NCI-H345 treated with DMSO at 0.1 percent for 48 hours (cell line): ENCODE measurements around the gene CELF6.

Experiments used
- DNase-seq: peaks from one replicate; lab custom pipeline; 2025; ENCODE audit not compliant: unreplicated experiment; lab: John Stamatoyannopoulos, UW

The CELF6 gene

DNA sequence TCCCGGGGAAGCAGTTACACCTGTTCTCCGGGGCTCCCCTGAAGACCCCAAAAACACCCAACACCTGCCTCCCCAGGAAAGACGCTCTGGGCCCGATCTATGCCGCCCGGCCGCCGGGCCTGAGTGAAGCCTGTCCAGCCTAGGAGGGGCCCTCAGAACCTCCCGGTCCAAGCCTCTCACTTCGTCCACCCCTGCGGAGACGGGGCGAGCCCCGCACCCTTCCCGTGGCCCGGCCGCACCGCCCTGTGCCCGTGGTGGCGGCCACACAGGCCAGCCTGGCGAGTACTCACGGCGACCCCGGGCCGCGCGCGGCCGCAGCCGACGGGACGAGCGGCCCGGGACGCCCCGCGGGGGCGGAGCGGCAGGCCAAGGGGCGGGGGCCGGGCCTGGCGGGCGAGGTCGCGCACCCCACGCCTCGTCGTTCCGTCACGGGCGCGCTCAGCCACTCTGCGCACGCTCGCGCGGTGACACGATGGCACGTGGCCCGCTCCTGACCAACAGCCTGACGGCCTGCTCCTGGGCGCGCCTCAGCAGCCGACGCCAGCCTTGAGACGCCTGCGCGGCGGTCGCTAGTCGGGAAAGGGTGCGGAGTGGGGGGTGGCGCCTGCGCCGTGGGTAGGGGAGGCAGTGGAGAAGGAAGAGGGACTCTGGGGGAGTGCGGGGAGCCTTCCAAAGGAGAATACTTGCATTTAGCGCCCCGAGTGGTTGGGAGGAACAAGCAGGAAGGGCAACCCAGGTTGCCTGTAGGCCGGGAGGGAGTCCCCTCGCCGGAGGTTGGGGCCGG lies 47.6 kb downstream of the CELF6 start, which contains the start of gene PARP6:
Gene PARP6, minus strand, starts transcription at position 342 of the 784 bp plus-strand sequence. CDS start 5,077 bp downstream, outside the sequence.
- DNase-seq, result peak; percentile 85

DNA sequence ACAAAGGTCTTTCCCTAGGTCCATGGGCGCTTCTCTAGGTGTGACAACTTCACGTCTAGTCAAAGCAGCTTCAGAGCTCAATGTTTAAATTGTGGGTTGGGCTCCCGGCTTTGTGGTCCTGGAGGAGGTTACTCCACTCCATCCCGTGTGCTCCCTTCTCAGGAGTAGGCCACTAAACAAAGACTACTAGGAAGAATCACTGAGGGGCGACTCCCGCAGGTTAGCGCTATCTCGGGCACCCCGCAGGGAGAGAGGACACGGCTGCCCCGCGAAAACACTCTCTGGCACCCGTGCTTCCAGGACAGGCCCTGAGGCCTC lies 48.1 kb downstream of the CELF6 start:
- no peak for DNase-seq

GRCh38 chr15:72271221-72271620 lies 48.7 kb downstream of the CELF6 start:
- no peak for DNase-seq

- DNase-seq, result no peak
These were observed 50.2 kb downstream of the CELF6 start for GRCh38 chr15:72269739-72270138.

- DNase-seq, result no peak
These were observed 54.9 kb downstream of the CELF6 start for GRCh38 chr15:72265031-72265430.

DNA sequence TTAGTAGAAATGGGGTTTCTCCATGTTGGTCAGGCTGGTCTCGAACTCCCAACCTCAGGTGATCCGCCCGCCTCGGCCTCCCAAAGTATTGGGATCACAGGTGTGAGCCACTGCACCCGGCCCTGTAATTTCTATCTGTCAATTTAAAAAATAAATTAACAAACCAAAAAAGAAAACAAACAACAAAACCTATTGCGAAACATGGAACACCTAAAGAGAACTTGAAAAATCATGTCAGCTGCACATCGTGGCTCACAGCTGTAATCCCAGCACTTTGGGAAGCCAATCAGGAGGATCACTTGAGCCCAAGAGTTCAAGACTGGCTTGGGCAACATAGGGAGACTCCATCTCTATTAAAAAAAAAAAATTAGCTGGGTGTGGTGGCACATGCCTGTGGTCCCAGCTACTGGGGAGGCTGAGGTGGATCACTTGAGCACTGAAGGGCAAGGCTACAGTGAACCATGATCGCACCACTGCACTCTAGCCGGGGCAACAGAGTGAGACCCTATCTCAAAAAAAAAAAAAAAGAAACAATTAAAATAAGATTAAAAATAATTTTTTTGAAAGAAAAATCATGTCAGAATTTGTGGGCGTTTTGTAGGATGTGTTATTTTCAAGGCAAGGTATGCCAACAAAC lies 67.2 kb downstream of the CELF6 start:
- no peak for DNase-seq

DNA sequence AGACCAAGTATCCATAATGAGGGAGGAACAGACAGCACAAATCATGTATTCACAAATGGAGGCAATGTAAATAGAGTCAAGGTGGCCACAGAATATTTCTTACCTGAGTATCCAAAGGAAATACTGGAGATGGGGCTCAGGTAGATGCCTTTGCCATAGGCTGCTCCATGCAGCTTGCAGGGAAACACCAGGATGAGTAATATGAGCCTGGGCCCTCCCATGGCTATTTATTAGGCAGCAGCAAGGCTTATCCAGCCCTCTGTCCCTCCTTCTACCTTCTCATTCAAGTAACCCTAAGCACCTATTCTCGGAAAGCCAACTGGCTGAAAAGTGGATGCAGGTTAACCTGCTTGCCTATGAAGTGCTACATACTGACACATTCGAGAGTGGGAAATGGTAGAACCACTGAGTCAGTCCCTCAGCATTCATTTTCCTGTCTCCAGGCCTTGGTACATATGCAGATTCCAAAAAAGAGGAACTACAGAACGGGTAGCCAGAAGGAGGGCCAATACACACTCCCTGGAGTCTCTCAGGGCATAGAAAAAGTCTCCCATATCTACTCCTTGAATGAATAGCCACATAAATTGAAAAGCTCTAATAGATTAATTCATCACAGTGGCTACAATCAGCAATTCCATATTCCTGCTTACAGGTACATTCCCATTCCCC lies 70.7 kb downstream of the CELF6 start:
- DNase-seq, result no peak

- no peak for DNase-seq
These were observed 71.4 kb downstream of the CELF6 start for GRCh38 chr15:72248514-72248913.

DNA sequence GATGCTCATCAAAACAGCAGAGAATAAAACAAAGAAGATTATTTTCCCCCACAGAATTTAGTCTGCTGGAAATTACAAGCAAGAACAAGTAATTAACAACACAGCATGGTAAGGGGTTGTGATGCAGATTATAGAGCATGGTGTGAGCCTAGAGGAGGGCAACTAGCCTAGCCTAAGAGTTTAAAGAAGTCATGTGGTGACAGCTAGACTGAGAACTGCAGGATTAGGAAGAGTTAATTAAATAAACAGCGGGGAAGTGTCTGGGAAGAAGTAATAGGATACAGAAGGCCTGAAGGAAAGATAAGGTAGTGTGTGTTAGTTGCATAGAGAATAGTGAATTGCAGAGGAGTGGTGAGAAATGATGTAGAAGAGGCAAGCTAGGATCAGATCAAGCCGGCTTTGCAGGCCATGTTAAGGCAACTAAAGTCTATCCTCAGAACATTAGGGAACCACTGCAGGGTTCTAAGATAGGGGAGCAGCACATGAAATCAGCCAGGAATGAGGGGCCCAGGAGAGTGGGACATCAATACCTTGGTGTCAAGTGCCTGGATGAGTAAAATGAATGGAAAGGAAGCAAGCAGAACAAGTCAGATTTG lies 77.1 kb downstream of the CELF6 start:
- DNase-seq, result no peak

GRCh38 chr15:72239652-72240051 lies 80.3 kb downstream of the CELF6 start:
- DNase-seq, result no peak

DNA sequence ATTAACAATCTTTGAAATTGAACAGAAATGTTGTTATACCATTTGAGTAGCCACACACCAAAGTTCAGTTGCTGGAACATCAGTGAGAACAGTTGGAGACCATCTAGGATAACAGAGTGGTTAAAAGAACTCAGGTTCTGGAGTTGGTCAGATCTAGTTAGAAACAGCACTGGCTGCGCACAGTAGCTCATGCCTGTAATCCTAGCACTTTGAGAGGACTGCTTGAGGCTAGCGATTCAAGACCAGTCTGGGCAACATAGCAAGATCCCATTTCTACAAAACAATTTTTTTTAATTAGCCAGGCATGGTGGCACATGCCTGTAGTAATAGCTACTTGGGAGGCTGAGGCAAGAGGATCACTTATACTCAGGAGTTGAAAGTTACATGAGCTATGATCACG lies 81.4 kb downstream of the CELF6 start:
- no peak for DNase-seq

- no peak for DNase-seq
These were observed 82.1 kb downstream of the CELF6 start for GRCh38 chr15:72237853-72238224.

GRCh38 chr15:72237029-72237852 lies 82.7 kb downstream of the CELF6 start:
- no peak for DNase-seq

DNA sequence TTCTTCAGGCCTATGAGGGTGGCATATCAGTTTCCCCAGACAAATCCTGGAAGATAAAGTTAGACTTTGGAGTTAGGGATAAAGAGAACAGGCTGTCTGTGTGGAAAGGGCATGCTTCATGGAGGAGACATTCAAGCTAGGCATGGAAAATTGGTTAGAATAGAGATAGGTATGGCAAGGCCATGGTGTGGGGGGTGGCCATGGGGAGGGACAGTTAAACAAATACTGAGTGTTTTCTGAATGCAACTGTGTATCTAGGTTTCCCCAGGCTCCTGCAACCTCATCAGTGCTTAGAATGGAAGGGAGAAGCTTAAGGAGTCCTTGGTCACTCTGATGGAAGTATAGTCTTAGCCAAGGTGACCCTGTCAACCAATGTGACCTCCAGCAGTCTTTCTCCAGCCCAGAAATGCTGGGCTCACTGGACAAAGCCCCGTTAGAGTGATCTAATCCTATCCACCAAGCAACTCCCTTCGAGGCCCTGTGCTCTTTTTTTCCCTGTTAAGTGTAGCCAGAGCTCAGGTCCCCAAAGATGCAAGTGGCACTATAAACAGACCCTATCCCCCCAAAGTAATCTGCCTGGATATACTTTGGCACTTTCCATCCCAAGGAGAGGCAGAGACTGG lies 83.5 kb downstream of the CELF6 start:
- no peak for DNase-seq

- DNase-seq, result no peak
These were observed 84.7 kb downstream of the CELF6 start for GRCh38 chr15:72235298-72235697.
